ENCODE measurements around the gene CAP1.
A peak's percentile ranks its signal among the peaks of the same experiment; 100 is the strongest.

DNA sequence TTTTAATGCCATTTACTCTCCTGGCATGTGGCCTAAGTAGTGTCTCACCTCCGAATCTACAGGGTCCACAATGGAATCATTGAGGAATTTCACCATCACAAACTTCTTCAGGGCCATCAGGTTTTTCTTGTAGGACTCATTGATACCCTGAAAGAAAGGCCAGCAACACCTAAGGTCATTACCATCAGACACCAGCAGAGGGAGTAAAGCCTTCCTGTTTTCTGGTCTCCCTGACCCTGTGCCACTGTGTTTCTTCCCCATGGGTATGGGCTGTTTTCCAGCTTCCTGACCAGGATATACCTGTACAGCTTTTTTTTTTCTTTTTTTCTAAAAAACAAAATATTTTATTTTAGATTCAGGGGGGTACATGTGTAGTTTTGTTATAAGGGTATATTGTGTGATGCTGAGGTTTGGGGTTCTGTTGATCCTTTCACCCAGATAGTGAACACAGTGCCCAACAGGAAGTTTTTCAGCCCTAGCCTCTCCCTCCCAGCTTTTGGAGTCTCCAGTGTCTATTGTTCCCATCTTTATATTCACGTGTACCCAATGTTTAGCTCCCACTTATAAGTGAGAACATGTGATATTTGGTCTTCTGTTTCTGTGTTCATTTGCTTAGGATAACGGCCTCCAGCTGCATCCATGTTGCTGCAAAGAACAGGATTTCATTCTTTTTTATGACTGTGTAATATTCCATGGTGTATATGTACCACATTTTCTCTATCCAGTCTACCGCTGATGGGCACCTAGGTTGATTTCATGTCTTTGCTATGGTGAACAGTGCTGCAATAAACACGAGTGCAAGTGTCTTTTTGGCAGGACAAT lies 38.2 kb downstream of the CAP1 start:
- TF ChIP-seq POLR2A (IDR thresholded peaks at IDR 0.05; ENCODE audit: low read depth, low read length) (no peak), RFX5 (IDR thresholded peaks at IDR 0.05; ENCODE audit: low read depth, low read length) (no peak)
- TF ChIP-seq, protein P1, sequence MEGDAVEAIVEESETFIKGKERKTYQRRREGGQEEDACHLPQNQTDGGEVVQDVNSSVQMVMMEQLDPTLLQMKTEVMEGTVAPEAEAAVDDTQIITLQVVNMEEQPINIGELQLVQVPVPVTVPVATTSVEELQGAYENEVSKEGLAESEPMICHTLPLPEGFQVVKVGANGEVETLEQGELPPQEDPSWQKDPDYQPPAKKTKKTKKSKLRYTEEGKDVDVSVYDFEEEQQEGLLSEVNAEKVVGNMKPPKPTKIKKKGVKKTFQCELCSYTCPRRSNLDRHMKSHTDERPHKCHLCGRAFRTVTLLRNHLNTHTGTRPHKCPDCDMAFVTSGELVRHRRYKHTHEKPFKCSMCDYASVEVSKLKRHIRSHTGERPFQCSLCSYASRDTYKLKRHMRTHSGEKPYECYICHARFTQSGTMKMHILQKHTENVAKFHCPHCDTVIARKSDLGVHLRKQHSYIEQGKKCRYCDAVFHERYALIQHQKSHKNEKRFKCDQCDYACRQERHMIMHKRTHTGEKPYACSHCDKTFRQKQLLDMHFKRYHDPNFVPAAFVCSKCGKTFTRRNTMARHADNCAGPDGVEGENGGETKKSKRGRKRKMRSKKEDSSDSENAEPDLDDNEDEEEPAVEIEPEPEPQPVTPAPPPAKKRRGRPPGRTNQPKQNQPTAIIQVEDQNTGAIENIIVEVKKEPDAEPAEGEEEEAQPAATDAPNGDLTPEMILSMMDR (conservative IDR thresholded peaks at IDR 0.05; ENCODE audit: low read depth, low read length) = peak; percentile 59
- TF ChIP-seq, protein P2, sequence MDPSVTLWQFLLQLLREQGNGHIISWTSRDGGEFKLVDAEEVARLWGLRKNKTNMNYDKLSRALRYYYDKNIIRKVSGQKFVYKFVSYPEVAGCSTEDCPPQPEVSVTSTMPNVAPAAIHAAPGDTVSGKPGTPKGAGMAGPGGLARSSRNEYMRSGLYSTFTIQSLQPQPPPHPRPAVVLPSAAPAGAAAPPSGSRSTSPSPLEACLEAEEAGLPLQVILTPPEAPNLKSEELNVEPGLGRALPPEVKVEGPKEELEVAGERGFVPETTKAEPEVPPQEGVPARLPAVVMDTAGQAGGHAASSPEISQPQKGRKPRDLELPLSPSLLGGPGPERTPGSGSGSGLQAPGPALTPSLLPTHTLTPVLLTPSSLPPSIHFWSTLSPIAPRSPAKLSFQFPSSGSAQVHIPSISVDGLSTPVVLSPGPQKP (IDR thresholded peaks at IDR 0.05; ENCODE audit: borderline replicate concordance, low read depth, low read length) = no peak
